Lower leg skin (tissue), 3 donors: ENCODE results near the gene IER3.

ENCODE experiments used
- POLR2A ChIP-seq, 2 donors: fragments of 450-650 bp; IDR thresholded peaks; one replicate each; pipeline ENCODE4 v1.6.1; 2016 to 2017; ENCODE audit warnings: antibody characterized with exemption in 2 of 2, mild to moderate bottlenecking in 1 of 2, moderate library complexity in 1 of 2
- TF ChIP-seq, protein P1 (sequence below), 3 donors: fragments of 450-650 bp; IDR thresholded peaks; one replicate each; pipeline ENCODE4 v1.5.1; 2016; ENCODE audit warnings: antibody characterized with exemption in 3 of 3, mild to moderate bottlenecking in 3 of 3, moderate library complexity in 2 of 3

- TF ChIP-seq, protein P1, sequence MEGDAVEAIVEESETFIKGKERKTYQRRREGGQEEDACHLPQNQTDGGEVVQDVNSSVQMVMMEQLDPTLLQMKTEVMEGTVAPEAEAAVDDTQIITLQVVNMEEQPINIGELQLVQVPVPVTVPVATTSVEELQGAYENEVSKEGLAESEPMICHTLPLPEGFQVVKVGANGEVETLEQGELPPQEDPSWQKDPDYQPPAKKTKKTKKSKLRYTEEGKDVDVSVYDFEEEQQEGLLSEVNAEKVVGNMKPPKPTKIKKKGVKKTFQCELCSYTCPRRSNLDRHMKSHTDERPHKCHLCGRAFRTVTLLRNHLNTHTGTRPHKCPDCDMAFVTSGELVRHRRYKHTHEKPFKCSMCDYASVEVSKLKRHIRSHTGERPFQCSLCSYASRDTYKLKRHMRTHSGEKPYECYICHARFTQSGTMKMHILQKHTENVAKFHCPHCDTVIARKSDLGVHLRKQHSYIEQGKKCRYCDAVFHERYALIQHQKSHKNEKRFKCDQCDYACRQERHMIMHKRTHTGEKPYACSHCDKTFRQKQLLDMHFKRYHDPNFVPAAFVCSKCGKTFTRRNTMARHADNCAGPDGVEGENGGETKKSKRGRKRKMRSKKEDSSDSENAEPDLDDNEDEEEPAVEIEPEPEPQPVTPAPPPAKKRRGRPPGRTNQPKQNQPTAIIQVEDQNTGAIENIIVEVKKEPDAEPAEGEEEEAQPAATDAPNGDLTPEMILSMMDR (IDR thresholded peaks at IDR 0.05) = no peak
- TF ChIP-seq POLR2A (IDR thresholded peaks at IDR 0.05) = no peak
These were observed 8.0 kb upstream of the IER3 start for GRCh38 chr6:30752157-30752927.
